Keratinocyte (primary cell): ENCODE data around the gene TSPOAP1. TPM values are rescaled to one million over a fixed set of nuclear protein-coding genes. Genes with fewer than 3 reads are reported as not detected.

Source experiments
- DNase-seq: peaks from one replicate; pipeline ENCODE4 v3.0.0-alpha.2; 2011; ENCODE audit warnings: low read depth, missing footprints, low spot score
- FAIRE-seq: peaks from 2 replicates; lab custom pipeline; 2011; peaks lifted over from hg19 to GRCh38; lab: Jason Lieb, UNC
- H2AFZ ChIP-seq: 2 replicates; pipeline ENCODE4 v1.6.0; 2012; ENCODE audit warnings: low read length, control low read depth, inconsistent platforms; ENCODE audit not compliant: control insufficient read depth
- H3K27ac ChIP-seq: 2 replicates; pipeline ENCODE4 v1.5.1; 2011; ENCODE audit warnings: low read length; ENCODE audit not compliant: control insufficient read depth, insufficient read depth
- H3K27me3 ChIP-seq: 3 replicates; pipeline ENCODE4 v1.6.0; 2011; ENCODE audit warnings: low read length; ENCODE audit not compliant: control insufficient read depth, insufficient read depth; ENCODE audit errors: extremely low read depth
- H3K36me3 ChIP-seq, 2 experiments: 2 replicates in 1 of 2; 3 replicates in 1 of 2; pipeline ENCODE4 v1.5.1; 2011; ENCODE audit warnings: low read length in 2 of 2, mild to moderate bottlenecking in 1 of 2; ENCODE audit not compliant: control insufficient read depth in 2 of 2, insufficient read depth in 2 of 2; ENCODE audit errors: extremely low read depth in 1 of 2
- H3K4me1 ChIP-seq: 3 replicates; pipeline ENCODE4 v1.5.1; 2011; ENCODE audit warnings: low read length; ENCODE audit not compliant: control insufficient read depth, insufficient read depth; ENCODE audit errors: extremely low read depth
- H3K4me2 ChIP-seq: 3 replicates; pipeline ENCODE4 v1.6.0; 2011; ENCODE audit warnings: low read depth, low read length; ENCODE audit not compliant: control insufficient read depth, insufficient read depth; ENCODE audit errors: extremely low read depth
- H3K4me3 ChIP-seq, 3 experiments: fragments of 200-600 bp in 1 of 3; sonication (generic) in 1 of 3; 2 replicates in 2 of 3; 3 replicates in 1 of 3; pipeline ENCODE4 v1.5.1; 2011 to 2016; ENCODE audit warnings: low read length in 3 of 3, mild to moderate bottlenecking in 3 of 3, control low read depth in 2 of 3, inconsistent platforms in 1 of 3, low read depth in 1 of 3, mixed read lengths in 1 of 3, mixed run types in 1 of 3, moderate library complexity in 1 of 3; ENCODE audit not compliant: control insufficient read depth in 2 of 3, insufficient read depth in 2 of 3; ENCODE audit errors: extremely low read depth in 1 of 3
- H3K79me2 ChIP-seq: 2 replicates; pipeline ENCODE4 v1.6.0; 2012; ENCODE audit warnings: low read length; ENCODE audit not compliant: control insufficient read depth, insufficient read depth
- H3K9ac ChIP-seq: 3 replicates; pipeline ENCODE4 v1.6.0; 2011; ENCODE audit warnings: low read length; ENCODE audit not compliant: control insufficient read depth, insufficient read depth; ENCODE audit errors: extremely low read depth
- H3K9me1 ChIP-seq: 3 replicates; pipeline ENCODE4 v1.6.0; 2011; ENCODE audit warnings: low read length; ENCODE audit not compliant: control insufficient read depth, insufficient read depth; ENCODE audit errors: extremely low read depth
- H3K9me3 ChIP-seq: 2 replicates; pipeline ENCODE4 v1.5.1; 2012; ENCODE audit warnings: low read depth, low read length; ENCODE audit not compliant: control insufficient read depth
- H4K20me1 ChIP-seq: 3 replicates; pipeline ENCODE4 v1.6.0; 2011; ENCODE audit warnings: low read length; ENCODE audit not compliant: control insufficient read depth, insufficient read depth; ENCODE audit errors: extremely low read depth
- CTCF ChIP-seq, 3 experiments: IDR thresholded peaks in 1 of 3; conservative IDR thresholded peaks in 1 of 3; optimal IDR thresholded peaks in 1 of 3; 2 replicates in 2 of 3; 3 replicates in 1 of 3; pipeline versions ENCODE3 to v1.5.1; 2011; ENCODE audit warnings: low read length in 3 of 3, mild to moderate bottlenecking in 3 of 3, moderate library complexity in 2 of 3, control low read depth in 1 of 3, inconsistent platforms in 1 of 3; ENCODE audit not compliant: insufficient read depth in 2 of 3; ENCODE audit errors: extremely low read depth in 1 of 3
- EZH2 ChIP-seq: IDR thresholded peaks from one replicate; pipeline ENCODE4 v1.6.1; 2012; ENCODE audit warnings: inconsistent platforms, mild to moderate bottlenecking, low read length, moderate library complexity
- dilution Hi-C: fragments of 300-500 bp; cut with MboI; formaldehyde crosslinking; loops from one replicate; pipeline ENCODE4 v1.7.0; 2020; ENCODE audit warnings: low sequenced_read_pairs; ENCODE audit not compliant: extremely low pct_ligation_motif_present
- polyA plus RNA-seq, 5 experiments: library from polyadenylated mRNA; depleted of rRNA in 3 of 5; stranded (reverse) in 3 of 5; stranded (forward) in 1 of 5; unstranded in 1 of 5; fragments of >200 nt; gene quantifications; 1 replicate in 1 of 5; 2 replicates in 3 of 5; 3 replicates in 1 of 5; pipeline versions ENCODE4 v1.2.1 to v1.2.3, GENCODE V29; 2011 to 2012; ENCODE audit warnings: missing spikeins in 2 of 5, low read depth in 1 of 5, low replicate concordance in 1 of 5

TSPOAP1 gene
- polyA plus RNA-seq, 1 donor (not counting 4 experiments of a cell fraction or from before 2014, with no cell fraction given): 0.04 TPM

GRCh38 chr17:58363457-58364185 is 35.0 kb upstream of the TSPOAP1 start:
- H3K79me2 ChIP-seq: peaks cover 15% of the 10 kb centered on the region
- no peak overlapping the region for H3K9ac ChIP-seq
- no peak overlapping the region for H2AFZ ChIP-seq
- H3K9me1 ChIP-seq: peaks cover 4% of the 10 kb centered on the region
- H3K4me2 ChIP-seq: peak overlapping the region; percentile 73
- no peaks in the 10 kb centered on the region for H3K27me3 ChIP-seq
- no peak for DNase-seq
- H3K4me1 ChIP-seq: peaks cover 30% of the 10 kb centered on the region
- no peak overlapping the region for H3K4me3 ChIP-seq
- H4K20me1 ChIP-seq: peaks cover 5% of the 10 kb centered on the region
- peaks cover 30 to 52% of the 10 kb centered on the region in 2 experiments for H3K36me3 ChIP-seq
- no peak for TF ChIP-seq CTCF (optimal IDR thresholded peaks at IDR 0.05 in 1 of 3, IDR thresholded peaks at IDR 0.05 in 1 of 3, conservative IDR thresholded peaks at IDR 0.05 in 1 of 3; ENCODE audit: extremely low read depth in 1 of 3, insufficient read depth in 2 of 3, low read length in 3 of 3)
- no peak for TF ChIP-seq EZH2
- H3K9me3 ChIP-seq: no peaks in the 10 kb centered on the region
- no peak overlapping the region for H3K27ac ChIP-seq
- dilution Hi-C loops: no loop called here
- FAIRE-seq: no peak

GRCh38 chr17:58362368-58363014 is 33.9 kb upstream of the TSPOAP1 start:
- no peaks in the 10 kb centered on the region for H3K27me3 ChIP-seq
- DNase-seq: no peak

More at GRCh38 chr17:58362368-58363014, 33.9 kb upstream of the TSPOAP1 start:
- H2AFZ ChIP-seq: no peak overlapping the region
- H3K4me3 ChIP-seq: no peak overlapping the region
- peaks cover 30% of the 10 kb centered on the region for H3K4me1 ChIP-seq
- peaks cover 15% of the 10 kb centered on the region for H3K79me2 ChIP-seq
- H3K9me3 ChIP-seq: no peaks in the 10 kb centered on the region
- no peak for FAIRE-seq
- H3K9ac ChIP-seq: no peak overlapping the region
- peaks cover 5% of the 10 kb centered on the region for H4K20me1 ChIP-seq
- peaks cover 34 to 56% of the 10 kb centered on the region in 2 experiments for H3K36me3 ChIP-seq
- H3K27ac ChIP-seq: no peak overlapping the region
- dilution Hi-C loops: no loop called here
- peaks cover 4% of the 10 kb centered on the region for H3K9me1 ChIP-seq
- no peak overlapping the region for H3K4me2 ChIP-seq
- TF ChIP-seq CTCF (optimal IDR thresholded peaks at IDR 0.05 in 1 of 3, IDR thresholded peaks at IDR 0.05 in 1 of 3, conservative IDR thresholded peaks at IDR 0.05 in 1 of 3; ENCODE audit: extremely low read depth in 1 of 3, insufficient read depth in 2 of 3, low read length in 3 of 3): no peak
- no peak for TF ChIP-seq EZH2
